ENCODE data around the gene CUEDC1. TPM values are rescaled to one million over a fixed set of nuclear protein-coding genes. Genes with fewer than 3 reads are reported as not detected.

Gene CUEDC1
- total and polyA plus RNA-seq, 2 of the 4 experiments (the other 2 are of a cell fraction), result 4.1 to 21.2 TPM

GRCh38 chr17:57938061-57938502, 17.1 kb downstream of the CUEDC1 start:
- ChIA-PET POLR2A (ENCODE audit: unreplicated experiment) (interaction anchor here (0.6 to 0.9 kb wide), 2 partner anchors 9 to 10 kb away, joined by 4 to 5 read pairs; no protein-coding TSS in a partner anchor), CTCF (no interaction called here)
- Histone ChIP-seq H4K8ac (ENCODE audit: low read depth in 2 of 2, low read length in 2 of 2) (0 out of 4 replicates have a peak overlapping the region, but pooled peaks of 1 of the 2 experiments have one; percentile 12), H4K20me1 (ENCODE audit: insufficient read depth, low read length) (peaks cover 48% of the 10 kb centered on the region), H2BK120ac (ENCODE audit: low read depth, low read length) (no peak overlapping the region), H3K9me3 (ENCODE audit: control insufficient read depth, insufficient read depth, low read length) (no peaks in the 10 kb centered on the region), H3K9ac (ENCODE audit: low read depth, low read length) (no peak overlapping the region), H2BK15ac (ENCODE audit: low read depth, low read length) (no peak overlapping the region), H3K79me1 (ENCODE audit: low read depth in 1 of 2, low read length in 2 of 2) (peaks cover 42 to 79% of the 10 kb centered on the region in 2 experiments), H2BK20ac (ENCODE audit: low read depth, low read length) (no peak overlapping the region; the same call in 1 of the 2 replicates), H2AK5ac (ENCODE audit: low read depth, low read length) (peak overlapping the region; percentile 61), H3K4me3 (ENCODE audit: insufficient read depth, low read depth, low read length) (no peak overlapping the region), H2AFZ (replicated peaks; ENCODE audit: low read length, poor library complexity) (no peak overlapping the region), H2BK5ac (ENCODE audit: low read depth, low read length, poor library complexity, severe bottlenecking) (no peak overlapping the region), H4K91ac (ENCODE audit: insufficient read depth, low read depth, low read length) (no peak overlapping the region), H3K23ac (ENCODE audit: low read depth, low read length) (no peak overlapping the region; the same call in 1 of the 2 replicates), H3K4me1 (ENCODE audit: control insufficient read depth, insufficient read depth, low read length) (peaks cover 30% of the 10 kb centered on the region), H3K18ac (ENCODE audit: low read depth, low read length) (no peak overlapping the region; the same call in 1 of the 2 replicates), H3K4ac (ENCODE audit: low read depth, low read length) (no peak overlapping the region), H4K5ac (ENCODE audit: low read depth, low read length) (peak overlapping the region; percentile 55; the same call in 1 of the 2 replicates), H3K4me2 (ENCODE audit: low read depth, low read length) (no peak overlapping the region), H3K9me1 (ENCODE audit: insufficient read depth, low read length) (peaks cover 33% of the 10 kb centered on the region), H3K14ac (replicated peaks; ENCODE audit: low read depth, low read length) (0 out of 2 replicates have a peak overlapping the region, but pooled peaks have one; percentile 60), H3K27ac (ENCODE audit: insufficient read depth, low read length) (no peak overlapping the region), H3K36me3 (ENCODE audit: control insufficient read depth, insufficient read depth, low read length) (no peaks in the 10 kb centered on the region), H3K56ac (ENCODE audit: extremely low read depth, insufficient read depth, low read length) (no peak overlapping the region), H2AK9ac (replicated peaks; ENCODE audit: low read depth, low read length, poor library complexity) (no peak overlapping the region), H3K27me3 (ENCODE audit: control insufficient read depth, insufficient read depth, low read length) (no peaks in the 10 kb centered on the region)
- TF ChIP-seq RAD21 (IDR thresholded peaks at IDR 0.05; ENCODE audit: low read length) (no peak), NFE2L2 (IDR thresholded peaks at IDR 0.05; ENCODE audit: low read depth, low read length) (no peak), MAZ (IDR thresholded peaks at IDR 0.05; ENCODE audit: borderline replicate concordance, low read depth, low read length) (no peak), CEBPB (IDR thresholded peaks at IDR 0.05; ENCODE audit: low read depth, low read length) (no peak), MXI1 (IDR thresholded peaks at IDR 0.05; ENCODE audit: borderline replicate concordance, low read depth, low read length) (no peak), RFX5 (IDR thresholded peaks at IDR 0.05; ENCODE audit: low read depth, low read length) (no peak), POLR2A (IDR thresholded peaks at IDR 0.05; ENCODE audit: low read depth, low read length) (no peak), CHD1 (IDR thresholded peaks at IDR 0.05; ENCODE audit: low read depth, low read length) (no peak)
- TF ChIP-seq, protein P1, sequence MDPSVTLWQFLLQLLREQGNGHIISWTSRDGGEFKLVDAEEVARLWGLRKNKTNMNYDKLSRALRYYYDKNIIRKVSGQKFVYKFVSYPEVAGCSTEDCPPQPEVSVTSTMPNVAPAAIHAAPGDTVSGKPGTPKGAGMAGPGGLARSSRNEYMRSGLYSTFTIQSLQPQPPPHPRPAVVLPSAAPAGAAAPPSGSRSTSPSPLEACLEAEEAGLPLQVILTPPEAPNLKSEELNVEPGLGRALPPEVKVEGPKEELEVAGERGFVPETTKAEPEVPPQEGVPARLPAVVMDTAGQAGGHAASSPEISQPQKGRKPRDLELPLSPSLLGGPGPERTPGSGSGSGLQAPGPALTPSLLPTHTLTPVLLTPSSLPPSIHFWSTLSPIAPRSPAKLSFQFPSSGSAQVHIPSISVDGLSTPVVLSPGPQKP (IDR thresholded peaks at IDR 0.05; ENCODE audit: borderline replicate concordance, low read depth, low read length), result no peak
- BruUV-seq (replicated peaks), result no TSS peak
- ATAC-seq (ENCODE audit: low read depth), result no peak
- dilution Hi-C loops (cut with HindIII; ENCODE audit: low sequenced_read_pairs, unreplicated experiment) (no loop called here), in situ Hi-C loops (cut with MboI; ENCODE audit: low sequenced_read_pairs) (no loop called here), intact Hi-C loops (cut with micrococcal nuclease) (no loop called here)
- DNase-seq, result no peak
- 51% methylated on average over 4 of the region's 7 CpGs; no CpG with 5 or more reads in 1 of the 2 experiments for WGBS, 2 experiments (ENCODE audit: extremely low coverage in 2 of 2, insufficient read length in 1 of 2)

Data from IMR-90 (cell line).